Coronary artery (tissue), 2 donors: ENCODE data around the gene STARD5.

Experiments used
- DNase-seq: peaks from one replicate; pipeline ENCODE4 v3.0.0-alpha.2; 2017; ENCODE audit warnings: low spot score
- H3K27ac ChIP-seq, 2 donors: fragments of 200-600 bp; sonication (generic); one replicate each; pipeline ENCODE4 v1.5.1; 2016 to 2019
- H3K4me3 ChIP-seq: fragments of 200-600 bp; sonication (generic); 2 replicates; pipeline ENCODE4 v1.5.1; 2016; ENCODE audit warnings: mild to moderate bottlenecking, moderate library complexity
- TF ChIP-seq, protein P1 (sequence below): fragments of 200-600 bp; sonication (generic); IDR thresholded peaks from one replicate; pipeline ENCODE4 v1.5.1; 2019; ENCODE audit warnings: antibody characterized with exemption

The STARD5 gene, protein sequence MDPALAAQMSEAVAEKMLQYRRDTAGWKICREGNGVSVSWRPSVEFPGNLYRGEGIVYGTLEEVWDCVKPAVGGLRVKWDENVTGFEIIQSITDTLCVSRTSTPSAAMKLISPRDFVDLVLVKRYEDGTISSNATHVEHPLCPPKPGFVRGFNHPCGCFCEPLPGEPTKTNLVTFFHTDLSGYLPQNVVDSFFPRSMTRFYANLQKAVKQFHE

DNA sequence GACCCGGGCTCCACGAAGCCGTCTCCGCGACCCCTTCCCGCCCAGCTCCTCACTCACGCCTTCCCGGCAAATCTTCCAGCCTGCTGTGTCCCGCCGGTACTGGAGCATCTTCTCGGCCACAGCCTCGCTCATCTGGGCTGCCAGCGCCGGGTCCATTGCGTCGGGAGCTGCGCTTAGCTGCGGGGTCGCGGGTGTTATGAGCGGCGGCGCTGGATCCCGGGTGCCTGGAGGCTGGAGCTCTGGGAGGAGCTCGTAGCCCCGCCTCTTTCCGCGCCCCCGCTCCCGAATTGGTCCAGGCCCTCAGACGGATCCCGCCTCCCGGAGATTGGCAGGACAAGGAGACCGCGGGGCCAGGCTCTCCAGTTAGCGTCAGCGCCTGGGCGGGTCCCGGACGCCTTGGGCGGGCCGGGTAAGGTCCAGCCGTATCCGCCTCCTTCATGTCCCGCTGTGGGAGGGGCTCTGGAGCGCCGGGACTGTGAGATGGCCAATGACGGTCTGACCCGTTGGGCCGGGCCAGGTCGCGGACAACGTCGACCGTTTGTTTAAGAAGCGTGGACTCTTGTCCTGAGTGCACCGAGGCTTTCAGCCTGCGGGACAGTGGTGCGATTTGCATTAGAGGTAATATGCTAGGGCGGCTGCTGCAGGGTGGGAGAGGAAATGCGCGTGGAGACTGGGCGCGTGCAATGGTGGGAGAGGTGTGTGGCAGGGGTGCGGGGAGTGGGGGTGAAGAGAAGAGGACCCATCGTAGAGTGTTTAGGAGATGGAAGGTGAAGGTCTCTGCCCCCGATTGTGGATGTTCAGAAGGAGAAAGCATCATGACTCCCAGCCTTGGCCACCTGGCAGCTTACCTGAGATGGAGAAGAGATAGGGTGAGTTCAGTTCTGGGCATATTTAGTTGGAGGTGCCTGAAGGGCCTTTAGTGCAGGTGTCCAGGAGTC is at the start of gene STARD5:
Gene STARD5 (minus strand): TSS at position 198 of the 938 bp plus-strand sequence. CDS start 42 bp downstream, at position 156.
- peak; percentile 99 for DNase-seq
- Histone ChIP-seq H3K4me3 (peak within 1 kb of the TSS; percentile 86), H3K27ac (peak within 1 kb of the TSS; percentile 76 to 83)
- TF ChIP-seq, protein P1, sequence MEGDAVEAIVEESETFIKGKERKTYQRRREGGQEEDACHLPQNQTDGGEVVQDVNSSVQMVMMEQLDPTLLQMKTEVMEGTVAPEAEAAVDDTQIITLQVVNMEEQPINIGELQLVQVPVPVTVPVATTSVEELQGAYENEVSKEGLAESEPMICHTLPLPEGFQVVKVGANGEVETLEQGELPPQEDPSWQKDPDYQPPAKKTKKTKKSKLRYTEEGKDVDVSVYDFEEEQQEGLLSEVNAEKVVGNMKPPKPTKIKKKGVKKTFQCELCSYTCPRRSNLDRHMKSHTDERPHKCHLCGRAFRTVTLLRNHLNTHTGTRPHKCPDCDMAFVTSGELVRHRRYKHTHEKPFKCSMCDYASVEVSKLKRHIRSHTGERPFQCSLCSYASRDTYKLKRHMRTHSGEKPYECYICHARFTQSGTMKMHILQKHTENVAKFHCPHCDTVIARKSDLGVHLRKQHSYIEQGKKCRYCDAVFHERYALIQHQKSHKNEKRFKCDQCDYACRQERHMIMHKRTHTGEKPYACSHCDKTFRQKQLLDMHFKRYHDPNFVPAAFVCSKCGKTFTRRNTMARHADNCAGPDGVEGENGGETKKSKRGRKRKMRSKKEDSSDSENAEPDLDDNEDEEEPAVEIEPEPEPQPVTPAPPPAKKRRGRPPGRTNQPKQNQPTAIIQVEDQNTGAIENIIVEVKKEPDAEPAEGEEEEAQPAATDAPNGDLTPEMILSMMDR: no peak

DNA sequence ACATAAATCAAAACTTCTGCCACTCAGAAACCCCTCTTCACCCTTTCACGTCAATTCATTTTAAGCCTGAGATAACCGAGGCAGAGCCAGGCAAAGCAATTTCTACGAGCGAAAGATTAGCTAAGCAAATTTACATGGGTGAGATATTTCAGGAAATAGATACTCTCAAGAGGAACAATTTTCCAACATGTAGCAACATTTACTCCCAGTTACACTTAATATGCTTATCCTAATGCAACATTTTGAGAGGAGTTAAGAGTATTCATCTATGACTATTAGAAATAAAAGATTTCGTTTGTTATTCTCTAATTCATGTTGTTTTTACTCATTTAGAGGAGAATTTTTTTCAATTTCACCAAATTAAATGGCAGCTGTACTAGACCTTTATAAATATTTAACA is 49.2 kb upstream of the STARD5 start:
- TF ChIP-seq, protein P1: no peak
- Histone ChIP-seq H3K27ac (no peak overlapping the region), H3K4me3 (no peak overlapping the region)
- no peak for DNase-seq

DNA sequence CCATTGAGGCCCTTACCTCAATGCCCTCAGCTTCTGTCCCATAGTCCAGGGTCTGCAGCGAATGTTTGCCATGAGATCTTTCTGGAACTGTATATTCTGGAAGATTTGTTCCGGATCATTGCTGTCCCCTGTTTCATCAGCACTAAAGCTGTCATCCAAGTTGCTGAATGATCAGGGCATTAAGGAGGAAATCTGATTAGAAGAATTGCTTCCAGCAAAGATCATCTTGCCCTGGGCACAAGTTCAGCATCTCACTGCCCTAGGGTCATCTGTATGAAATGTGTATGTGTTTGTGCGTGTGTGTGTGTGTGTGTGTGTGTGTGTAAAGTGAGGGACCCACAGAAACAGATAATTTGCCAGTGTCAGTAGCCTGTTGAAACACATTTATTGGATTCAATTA is 48.6 kb upstream of the STARD5 start:
- TF ChIP-seq, protein P1: no peak
- no peak overlapping the region for H3K27ac ChIP-seq
- no peak overlapping the region for H3K4me3 ChIP-seq
- no peak for DNase-seq

DNA sequence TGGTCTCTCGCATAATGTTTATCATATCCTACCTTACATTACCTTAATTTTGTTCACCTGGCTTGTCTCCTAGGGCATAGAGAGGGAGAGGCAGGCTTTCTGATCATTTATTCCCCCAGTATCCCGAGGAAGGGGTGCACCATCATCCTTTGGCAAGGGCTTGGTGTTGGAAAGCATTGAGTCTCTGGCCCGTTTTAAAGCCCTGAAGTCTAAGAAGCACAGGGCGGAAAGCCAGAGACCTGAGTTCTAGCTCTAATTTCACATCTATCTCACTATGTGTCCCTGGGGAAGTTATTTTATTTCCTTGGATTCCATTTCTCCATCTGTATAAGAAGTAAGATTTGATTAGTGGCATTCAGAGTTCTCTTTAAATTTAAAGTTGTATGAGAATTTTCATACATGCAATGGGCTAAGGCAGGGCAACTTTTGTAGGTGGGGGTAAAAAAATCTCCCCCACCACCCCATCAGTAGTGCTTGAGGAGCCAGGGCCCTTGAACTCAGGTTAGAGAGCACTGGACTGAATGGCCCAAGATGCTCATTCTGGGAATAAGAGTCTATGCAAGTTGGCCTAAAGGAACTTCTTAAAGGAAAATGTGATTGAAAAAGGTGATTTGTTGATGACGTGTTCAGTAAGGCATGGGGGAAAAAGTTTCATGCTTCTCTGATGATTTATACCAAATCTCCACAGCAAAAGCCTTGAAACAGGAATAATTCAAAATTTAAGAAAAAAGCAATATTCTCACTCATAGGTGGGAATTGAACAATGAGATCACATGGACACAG is 40.0 kb upstream of the STARD5 start:
- Histone ChIP-seq H3K4me3 (no peak overlapping the region), H3K27ac (no peak overlapping the region)
- TF ChIP-seq, protein P1: no peak
- no peak for DNase-seq

DNA sequence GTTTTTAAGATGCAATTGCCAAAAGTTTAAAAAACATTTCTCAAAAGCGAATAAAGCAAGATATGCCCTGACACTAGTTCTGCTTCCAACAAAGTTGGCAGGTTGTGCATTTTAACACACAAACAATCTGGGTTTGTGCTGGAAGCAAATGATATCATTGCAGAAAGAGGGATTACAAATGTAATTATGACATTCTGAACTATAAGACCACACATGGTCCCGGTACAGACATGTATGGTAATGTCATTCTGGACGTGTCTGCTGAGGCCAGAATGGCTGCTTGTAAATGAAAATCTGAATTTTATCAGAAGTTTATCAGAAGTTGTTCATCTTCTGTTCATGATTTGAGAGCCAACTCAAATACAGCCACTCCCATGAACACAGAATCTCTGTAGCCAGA is 39.3 kb upstream of the STARD5 start:
- Histone ChIP-seq H3K27ac (no peak overlapping the region), H3K4me3 (no peak overlapping the region)
- TF ChIP-seq, protein P1: no peak
- no peak for DNase-seq

DNA sequence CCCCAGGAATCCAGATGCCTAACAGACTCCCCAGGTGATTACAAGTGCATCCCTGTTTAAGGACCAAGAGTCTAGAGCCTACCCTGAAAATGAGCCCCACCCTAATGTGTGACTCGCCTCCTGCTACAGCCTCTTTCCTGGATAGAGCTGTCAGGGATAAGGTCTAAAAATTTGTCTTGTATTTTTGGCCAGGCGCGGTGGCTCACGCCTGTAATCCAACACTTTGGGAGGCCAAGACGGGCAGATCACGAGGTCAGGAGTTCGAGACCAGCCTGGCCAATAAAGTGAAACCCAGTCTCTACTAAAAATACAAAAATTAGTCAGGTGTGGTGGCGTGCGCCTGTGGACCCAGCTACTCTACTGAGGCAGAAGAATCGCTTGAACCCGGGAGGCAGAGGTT is 38.8 kb upstream of the STARD5 start:
- DNase-seq: no peak
- TF ChIP-seq, protein P1: no peak
- no peak overlapping the region for H3K27ac ChIP-seq
- no peak overlapping the region for H3K4me3 ChIP-seq
